HCEC 1CT (cell line): ENCODE results near the gene IGF2BP1.
A peak's percentile ranks its signal among the peaks of the same experiment; 100 is the strongest.

ENCODE experiments used
- DNase-seq: peaks from one replicate; pipeline ENCODE4 v3.0.0-alpha.2; 2017

Gene IGF2BP1

DNA sequence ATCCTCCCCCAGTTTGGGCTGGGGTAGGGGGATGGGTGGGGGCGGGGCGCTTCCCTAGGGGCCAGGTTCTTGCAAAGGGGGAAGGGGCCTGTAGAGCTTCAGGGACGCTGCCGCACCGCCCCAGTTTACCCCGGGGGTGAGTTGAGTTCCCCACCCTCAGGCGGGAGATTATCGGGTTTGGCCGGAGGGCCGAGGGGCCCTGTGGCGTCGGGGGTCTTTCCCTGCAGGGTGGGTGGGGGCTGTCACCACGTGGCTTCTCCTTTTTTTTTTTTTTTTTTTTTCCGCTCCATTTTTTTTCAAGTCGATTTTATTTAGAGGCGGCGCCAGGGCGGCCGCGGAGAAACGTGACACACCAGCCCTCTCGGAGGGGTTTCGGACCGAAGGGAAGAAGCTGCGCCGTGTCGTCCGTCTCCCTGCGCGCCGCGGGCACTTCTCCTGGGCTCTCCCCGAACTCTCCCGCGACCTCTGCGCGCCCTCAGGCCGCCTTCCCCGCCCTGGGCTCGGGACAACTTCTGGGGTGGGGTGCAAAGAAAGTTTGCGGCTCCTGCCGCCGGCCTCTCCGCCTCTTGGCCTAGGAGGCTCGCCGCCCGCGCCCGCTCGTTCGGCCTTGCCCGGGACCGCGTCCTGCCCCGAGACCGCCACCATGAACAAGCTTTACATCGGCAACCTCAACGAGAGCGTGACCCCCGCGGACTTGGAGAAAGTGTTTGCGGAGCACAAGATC is at the start of gene IGF2BP1:
TSS of gene IGF2BP1 (plus strand) at position 283 of the 724 bp plus-strand sequence. CDS start at position 644, 361 bp downstream.
- DNase-seq = no peak

DNA sequence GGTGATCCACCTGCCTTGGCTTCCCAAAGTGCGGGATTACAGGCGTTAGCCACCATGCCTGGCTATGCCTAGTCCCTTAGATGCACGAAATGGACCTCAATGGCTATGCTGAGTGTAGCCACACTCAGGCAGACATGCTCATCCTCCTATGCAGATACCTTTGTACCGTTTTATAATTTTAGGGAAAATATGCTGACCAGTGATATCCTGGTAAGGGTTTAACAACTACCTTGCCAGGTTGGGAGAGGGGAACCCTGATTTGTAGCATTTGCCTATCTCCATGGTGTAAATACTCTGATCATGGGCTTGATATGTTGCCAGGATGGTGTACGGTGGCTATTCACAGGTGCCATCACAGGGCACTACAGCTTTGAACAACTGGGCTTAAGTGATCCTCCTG is 45.6 kb upstream of the IGF2BP1 start:
- no peak for DNase-seq

DNA sequence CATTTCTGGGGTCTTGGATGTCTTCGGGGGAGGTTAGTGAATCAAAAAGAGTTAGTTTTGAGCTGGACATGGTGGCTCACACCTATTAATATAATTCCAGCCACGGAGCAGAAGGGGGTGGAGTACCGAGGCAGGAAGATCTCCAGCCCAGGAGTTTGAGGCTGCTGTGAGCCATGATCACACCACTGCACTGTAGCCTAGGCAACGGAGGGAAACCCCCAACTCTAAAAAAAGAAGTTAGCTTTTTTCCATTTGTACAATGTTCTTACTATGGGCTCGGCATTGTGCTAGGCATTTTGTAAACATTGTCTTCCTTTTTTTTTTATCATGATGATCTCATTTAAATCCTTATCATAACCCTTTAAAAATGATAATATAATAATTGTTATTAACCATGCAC is 44.3 kb upstream of the IGF2BP1 start:
- DNase-seq = no peak

DNA sequence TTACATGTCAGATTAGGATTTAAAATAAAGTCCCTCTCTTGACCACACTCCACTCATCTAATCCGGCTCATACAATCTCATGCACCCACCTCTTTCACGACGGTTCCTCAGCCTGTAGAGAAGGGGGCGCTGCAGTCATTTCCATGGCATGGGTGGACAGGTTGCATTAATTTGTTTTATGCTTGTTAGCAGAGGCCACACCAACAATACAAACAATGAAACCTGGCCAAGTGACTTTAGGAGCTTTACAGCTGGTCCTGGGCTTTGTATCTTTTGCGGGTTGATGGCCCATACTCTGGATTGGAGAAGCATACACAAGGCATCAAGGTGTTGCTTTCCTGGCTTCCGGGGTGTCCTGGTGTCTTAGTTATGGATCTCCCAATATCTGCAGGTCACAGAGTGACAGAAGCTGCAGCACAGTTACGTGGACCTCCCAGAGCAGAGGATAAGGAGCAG is 42.9 kb upstream of the IGF2BP1 start:
- peak; percentile 55 for DNase-seq

DNA sequence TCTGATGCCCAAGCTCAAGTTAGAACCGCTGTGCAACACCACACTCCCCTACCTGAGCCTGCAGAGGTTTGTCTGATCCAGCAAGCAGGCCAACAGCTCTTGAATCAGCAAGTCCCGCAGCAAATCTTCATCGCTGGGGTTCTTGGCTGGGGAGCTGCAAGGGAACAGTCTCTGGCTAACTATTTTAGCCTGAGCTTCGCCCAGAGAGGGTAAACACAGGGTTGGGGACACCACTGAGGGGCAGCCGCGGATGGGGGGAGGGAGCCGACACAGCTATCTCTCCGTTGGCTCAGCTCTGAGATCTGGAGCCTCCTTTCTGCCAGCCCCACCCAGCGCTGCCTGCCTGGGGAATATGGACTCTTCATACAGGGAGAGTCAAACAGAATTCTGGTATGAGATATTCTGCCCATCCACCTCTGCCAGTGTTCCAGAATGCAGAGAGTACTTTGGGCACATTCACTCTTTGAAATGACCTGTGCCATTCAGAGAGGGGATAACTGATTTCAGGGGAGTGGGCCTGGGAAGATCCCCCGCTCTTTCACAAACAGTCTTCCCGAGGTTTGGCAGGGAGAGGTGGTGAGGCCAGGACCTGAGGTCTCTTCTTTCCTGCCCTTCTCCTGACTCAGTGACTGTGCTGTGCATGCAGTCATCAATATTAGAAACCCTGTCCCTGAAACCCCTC is 36.2 kb upstream of the IGF2BP1 start:
- DNase-seq = no peak

DNA sequence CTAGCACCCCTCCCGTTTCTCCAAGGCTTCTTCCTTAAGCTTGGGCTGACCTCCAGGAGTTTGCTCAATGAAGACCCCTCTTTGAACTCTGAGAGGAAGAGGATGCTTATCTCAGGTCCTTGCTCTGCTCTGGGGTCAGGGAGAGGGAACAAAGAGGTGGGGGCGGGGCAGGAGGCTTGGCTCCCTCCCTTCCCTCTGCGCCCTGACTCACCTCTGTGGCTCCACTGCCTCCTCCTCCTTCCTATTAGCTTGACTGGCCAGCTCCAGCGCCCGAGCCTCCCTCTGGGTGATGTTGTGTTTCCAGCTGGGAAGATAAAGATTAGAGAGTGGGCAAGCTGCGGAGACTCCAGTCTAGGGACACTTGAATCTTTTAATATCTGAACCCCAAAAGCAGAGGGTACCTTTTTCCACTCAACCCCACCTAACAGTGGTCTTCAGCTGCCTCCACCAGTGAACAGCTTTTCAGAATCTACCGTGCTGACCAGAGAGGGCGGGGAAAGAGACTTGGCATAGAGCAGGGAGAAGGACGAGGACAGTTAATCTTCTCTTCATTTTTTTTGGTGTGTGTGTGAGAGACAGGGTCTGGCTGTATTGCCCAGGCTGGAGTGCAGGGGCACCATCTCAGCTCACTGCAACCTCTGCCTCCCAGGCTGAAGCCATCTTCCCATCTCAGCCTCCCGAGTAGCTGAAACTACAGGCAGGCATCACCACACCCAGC is 35.5 kb upstream of the IGF2BP1 start:
- peak; percentile 57 for DNase-seq

DNA sequence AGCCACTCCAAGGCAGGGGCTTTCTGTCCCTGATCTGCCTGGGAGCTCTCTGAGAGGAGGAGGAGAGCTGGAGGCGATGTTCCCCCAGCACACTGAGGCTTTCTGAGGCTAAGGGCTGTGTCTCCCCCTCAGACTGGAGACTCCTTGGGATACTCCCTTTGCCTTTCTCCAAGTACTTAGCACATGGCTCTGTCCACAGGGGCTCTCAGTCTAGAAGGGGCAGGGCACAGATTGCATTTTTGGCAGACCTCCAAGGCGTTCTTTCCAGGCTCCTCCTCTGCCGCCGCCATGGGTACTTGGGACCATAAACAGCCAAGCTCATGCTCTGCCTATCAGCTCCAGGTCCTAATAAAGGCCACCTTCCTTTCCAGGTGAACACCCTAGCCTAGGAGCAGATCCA is 27.0 kb upstream of the IGF2BP1 start:
- DNase-seq = no peak

DNA sequence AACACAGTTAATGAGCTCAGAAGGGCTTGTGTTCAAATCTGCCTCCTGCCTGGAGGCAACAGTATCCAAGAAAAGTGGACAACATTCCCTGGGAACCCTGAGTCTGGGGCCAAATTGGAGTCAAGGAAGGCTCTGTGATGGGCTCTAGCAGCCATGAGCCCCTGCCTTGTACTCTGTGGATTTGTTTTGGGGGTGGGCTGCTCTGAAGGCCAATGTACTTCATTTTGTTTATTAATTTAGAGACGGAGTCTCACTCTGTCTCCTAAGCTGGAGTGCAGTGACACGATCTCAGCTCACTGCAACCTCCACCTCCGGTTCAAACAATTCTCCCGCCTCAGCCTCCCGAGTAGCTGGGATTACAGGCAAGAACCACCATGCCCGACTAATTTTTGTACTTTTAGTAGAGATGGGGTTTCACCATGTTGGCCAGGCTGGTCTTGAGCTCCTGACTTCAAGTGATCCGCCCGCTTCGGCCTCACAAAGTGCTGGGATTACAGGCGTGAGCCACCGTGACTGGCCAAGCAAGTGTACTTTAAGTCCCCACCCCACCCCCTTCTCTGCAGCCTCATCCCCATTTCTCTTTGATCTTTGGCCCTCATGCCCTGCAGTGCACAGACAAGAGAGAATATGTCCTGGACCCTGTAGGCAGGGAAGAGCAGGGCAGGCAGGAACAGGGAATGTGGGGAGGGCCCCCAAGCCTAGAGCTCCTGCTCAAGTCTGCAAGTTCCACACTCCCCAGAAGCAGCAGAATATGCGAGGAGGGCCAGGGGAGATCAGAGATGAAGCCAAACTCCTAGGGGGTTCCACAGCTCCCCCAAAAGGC is 26.1 kb upstream of the IGF2BP1 start:
- no peak for DNase-seq

DNA sequence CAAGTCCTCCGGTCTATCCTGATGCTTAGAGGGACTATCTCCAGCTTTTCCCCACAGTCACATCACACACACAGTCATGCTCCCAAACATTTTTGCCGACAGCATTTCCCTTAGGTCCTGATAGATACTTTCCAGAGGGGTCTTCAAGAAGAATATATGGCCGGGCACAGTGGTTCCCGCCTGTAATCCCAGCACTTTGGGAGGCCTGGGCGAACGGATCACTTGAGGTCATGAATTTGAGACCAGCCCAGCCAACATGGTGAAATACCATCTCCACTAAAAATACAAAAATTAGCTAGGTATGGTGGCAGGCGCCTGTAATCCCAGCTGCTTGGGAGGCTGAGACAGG is 24.5 kb upstream of the IGF2BP1 start:
- no peak for DNase-seq

DNA sequence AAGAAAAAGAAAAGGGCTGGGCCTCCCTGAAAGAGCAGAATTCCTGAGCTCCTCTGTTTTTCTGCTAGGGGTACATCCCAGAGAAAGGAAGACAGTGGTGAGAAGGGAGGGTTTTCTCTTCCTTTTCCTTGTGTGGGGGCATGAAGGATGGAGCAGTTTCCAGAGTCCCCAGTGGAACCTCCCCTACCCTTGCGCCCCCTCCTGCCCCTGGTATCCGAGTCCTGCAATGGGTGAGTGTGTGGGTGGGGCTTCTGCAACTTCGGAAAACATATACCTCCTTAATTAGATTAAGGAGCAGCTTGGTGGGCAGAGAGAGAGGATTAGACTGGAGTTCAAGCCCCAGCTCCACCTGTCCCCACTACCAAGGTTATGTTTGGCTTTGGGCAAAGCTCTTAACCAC is 23.4 kb upstream of the IGF2BP1 start:
- DNase-seq = no peak

DNA sequence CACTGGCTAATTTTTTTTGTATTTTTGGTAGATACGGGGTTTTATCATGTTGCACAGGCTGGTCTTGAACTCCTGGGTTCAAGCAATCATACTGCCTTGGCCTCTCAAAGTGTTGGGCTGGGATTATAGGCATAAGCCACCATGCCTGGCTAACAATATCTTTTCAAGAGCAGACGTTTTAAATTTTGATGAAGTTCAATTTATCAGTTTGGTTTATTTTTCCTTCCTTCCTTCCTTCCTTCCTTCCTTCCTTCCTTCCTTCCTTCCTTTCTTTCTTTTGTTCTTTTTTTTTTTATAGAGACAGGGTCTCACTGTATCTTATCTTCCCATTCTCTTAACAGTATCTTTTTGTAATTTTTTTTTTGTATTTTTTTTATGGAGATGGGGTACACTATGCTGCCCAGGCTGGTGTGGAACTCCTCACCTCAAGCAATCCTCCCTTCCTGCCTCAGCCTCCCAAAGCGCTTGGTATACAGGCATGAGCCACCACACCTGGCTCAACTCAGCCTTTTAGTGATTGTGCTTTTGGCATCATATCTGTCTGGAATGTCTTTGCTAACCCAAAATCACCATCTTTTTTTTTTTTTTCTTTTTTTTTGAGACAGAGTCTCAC is 15.2 kb upstream of the IGF2BP1 start:
- DNase-seq = no peak

DNA sequence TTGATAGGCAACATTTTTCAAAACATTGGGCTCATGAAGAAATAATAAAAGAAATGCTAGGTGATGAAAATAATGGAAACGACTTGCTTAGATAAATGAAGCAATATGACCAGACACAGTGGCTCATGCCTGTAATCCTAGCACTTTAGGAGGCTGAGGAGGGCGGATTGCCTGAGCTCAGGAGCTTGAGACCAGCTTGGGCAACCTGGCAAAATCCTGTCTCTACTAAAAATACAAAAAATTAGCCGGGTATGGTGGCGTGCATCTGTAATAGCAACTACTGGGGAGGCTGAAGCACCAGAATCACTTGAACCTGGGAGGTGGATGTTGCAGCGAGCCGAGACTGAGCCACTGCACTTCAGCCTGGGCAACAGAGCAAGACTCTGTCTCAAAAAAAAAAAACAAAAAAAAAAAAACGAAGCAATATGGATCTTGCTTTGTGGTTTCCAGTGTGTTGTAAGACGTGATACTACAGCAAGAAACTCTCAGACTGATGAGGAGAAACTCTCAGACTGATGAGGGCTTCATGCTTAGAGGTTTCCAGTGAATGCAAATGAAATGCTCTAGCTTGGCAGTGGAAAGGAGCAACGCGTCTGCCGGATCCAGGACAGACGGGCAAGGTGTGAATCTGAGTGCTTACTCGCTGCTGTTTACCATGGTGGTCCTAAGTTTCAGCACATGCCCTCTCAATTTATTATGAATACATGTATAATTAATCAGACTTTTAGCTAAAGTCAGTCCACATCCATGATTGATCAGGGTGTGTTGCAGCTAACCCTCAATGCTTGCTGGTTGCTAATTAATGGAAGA is 11.5 kb upstream of the IGF2BP1 start:
- DNase-seq = no peak

DNA sequence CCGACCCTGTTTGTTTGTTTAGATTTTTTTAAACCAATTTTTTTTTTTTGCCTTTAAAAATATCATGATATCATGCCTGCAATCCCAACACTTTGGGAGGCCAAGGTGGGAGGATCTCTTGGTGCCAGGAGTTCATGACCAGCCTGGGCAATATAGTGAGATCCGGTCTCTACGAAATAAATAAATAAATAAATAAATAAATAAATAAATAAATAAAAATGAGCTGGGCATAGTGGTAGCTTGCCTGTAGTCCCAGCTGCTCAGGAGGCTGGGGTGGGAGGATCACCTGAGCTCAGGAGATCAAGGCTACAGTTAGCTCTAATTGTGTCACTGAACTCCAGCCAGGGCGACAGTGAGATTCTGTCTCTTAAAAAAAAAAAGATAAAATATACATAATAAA is 8.1 kb upstream of the IGF2BP1 start:
- DNase-seq = no peak

DNA sequence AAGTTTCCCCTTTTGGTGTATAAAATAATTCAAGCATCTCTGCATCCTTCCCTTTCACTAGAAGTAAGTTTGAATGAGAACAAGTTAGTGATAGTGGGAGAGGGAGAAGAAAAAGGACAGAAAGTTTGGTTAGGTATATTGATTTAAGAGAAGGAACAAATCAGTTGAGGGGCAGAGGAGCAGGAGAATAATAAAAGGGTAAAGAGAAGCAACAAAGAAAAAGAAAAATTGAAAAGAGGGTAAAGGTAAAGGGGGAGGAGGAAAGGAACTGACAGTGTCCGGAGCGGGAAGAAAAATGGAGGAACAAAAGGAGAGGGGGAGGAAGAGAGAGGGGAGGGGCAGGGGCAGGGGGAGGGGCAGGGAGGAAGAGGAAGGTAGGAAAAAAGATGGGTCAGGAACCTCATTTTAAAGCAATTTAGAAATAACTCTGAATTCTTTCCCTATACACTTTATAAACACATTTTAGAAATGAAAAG is 6.3 kb upstream of the IGF2BP1 start:
- DNase-seq = no peak

DNA sequence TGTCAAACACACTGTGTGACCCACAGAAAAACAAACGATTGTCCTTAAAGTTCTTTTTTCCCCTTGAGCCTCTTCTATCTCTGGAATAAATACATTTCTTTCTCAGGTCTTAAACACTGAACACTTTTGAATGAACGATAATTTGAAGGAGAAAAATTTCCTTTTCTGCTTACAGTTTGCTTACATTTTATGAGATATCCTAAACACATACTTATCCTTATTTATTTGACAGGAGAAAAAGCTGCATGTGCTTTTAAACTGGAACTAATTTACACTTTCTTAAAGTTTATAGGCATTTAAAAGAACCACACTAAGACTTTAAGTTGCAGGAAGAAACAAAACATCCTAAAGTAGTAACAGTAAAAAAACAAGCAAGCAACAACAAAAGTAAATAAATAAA is 4.7 kb upstream of the IGF2BP1 start:
- no peak for DNase-seq

DNA sequence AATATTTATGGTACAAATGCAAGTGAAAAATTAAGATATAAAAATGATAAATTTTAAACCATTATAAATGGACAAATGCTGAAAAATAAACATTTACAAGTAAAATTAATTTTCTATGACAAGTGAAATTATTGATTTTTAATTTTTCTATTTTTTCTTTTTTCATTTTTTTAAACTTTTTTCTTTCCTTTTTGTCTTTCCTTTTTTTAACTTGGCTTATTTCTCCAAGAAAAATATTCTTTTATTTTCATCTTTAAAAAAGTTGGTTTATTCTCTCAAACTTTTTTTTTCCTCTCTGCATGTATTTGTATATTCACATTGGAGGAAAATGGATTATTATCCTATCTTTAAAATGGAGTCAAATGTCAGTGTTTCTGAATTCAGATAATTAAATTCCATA is 3.9 kb upstream of the IGF2BP1 start:
- no peak for DNase-seq

DNA sequence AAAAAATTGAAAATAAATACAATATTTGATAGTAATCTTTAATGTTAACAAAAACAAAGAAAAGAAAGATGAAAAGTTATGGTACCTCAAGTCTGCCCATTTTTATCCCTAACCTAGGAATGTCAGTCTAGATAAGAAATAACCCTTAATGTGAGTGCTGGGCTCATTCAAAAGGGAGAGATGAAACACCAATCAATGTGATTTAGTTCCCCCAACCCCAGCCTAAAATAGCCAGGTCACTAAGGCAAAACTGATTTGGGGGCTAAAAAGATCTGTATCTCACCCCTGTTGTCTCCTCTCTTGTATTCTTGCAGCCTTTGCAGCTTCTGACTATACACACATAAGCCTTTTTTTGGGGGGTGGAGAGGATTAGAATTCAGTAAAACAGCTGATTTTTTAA is 3.2 kb upstream of the IGF2BP1 start:
- no peak for DNase-seq

DNA sequence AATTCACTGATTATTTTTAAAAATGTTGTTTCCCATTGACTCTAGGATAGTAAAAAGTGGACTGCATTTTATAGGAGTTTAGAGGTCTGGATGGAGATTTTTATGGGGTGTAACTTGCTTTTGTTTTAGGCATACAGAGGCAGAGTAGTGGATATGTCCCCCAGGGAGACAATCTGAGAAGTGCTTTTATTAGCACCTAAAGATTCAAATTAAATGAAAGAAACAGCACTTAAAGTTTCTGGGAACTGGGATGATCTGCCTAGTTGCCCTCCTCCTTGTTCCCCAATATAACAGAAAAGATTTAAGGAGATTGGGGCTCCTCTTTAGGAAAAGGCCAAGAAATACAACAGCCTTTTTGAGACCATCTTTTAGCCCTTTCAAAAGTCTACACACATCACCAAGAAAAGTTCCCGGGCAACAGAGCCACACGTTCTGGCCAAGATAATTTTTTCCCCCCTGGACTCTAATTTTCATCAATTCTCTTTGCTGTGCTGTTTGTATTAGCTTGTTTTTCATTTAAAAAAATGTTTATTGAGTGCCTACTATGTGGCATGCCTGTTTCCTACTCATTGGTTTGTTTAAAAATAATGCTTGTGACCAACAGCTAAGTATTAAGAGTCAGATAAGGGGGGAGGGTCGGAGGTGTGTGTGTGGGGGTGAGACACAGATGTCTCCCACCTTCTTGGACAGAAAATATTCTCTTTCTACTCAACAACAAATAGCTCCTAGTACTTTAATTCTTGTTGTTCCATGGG is 2.5 kb upstream of the IGF2BP1 start:
- no peak for DNase-seq

DNA sequence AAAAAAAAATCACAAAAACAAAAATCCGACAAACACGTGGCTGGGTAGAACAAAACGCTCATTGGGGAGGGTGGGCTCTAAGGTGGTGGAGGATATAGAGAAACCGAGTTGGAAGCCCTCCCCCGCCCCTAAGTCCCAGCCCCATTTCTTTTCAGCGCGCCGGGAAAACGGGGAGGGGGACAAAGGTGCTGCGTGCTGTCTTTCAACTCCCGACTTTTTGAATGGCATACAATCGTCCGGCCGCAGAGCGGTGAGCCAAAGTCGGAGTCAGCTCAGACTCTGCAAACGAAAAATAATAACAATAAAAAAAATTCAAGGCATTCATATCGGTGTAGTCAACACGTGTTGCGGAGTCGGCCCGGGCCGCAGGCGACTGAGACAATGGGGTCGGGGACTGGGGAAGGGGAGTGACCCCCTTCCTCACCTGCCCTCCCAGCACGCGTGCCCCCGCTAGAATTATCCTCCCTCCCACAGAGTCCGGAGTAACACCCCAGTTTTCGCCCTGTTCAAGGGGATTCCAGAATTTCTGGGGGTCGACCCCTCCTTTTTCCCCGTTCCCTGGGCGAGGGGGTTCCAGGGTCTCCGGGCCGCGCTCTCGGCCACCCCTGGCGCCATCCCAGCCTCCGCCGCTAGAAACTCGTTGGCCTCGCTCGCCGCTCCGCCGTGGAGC is 1.7 kb upstream of the IGF2BP1 start:
- no peak for DNase-seq

DNA sequence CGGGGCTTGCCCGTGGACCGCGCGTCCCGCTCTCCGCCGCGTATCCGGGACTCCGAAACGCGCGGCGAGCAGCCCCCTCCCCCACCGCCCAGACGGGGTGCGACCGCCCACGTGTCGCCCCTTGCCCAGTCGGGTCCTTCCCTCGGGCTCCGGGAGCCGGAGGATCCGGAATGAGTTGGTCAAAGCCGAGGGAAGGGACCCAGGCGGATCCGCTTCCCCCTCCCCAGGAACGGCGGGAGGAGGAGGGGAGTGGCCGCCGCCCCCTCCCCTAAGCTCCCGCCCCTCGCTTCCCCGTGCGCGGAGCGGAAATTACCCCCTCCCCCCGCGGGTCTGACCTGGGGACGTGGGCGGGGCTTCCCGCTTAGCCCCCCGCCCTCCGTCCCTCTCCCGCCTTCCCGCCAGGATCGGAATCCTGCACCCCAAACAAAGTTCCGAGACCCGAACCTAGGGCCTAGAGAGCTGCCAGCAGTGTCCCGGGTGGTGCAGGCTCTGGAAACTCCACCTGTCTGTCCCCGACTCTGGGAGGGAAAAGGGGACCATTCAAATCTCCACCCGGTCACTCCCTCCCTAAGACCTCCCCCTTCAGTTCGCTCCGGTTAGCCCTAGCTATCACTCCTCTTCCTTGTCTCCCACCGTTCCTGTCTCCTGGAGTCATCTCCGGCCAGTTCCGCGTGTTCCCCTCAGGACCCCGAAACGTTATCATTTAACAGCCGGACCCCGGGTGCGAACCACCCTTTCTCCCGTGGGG is 1.0 kb upstream of the IGF2BP1 start:
- no peak for DNase-seq
